Neural progenitor cell (in vitro differentiated cells): ENCODE data around the gene ADAM8. TPM values are rescaled to one million over a fixed set of nuclear protein-coding genes. Genes with fewer than 3 reads are reported as not detected.

Source experiments
- DNase-seq: peaks from one replicate; pipeline ENCODE4 v3.0.0-alpha.2; 2016; ENCODE audit warnings: low spot score
- H2AFZ ChIP-seq: fragments of 200-600 bp; sonication (generic); replicated peaks from 2 replicates; pipeline ENCODE4 v1.6.1; 2016; ENCODE audit warnings: antibody characterized with exemption
- H3F3A ChIP-seq: fragments of 200-600 bp; sonication (generic); 2 replicates; pipeline ENCODE4 v1.6.1; 2016; ENCODE audit warnings: antibody characterized with exemption, low read depth
- H3K27ac ChIP-seq: fragments of 200-600 bp; sonication (generic); 2 replicates; pipeline ENCODE4 v1.5.1; 2016; ENCODE audit warnings: mild to moderate bottlenecking
- H3K27me3 ChIP-seq: fragments of 200-600 bp; sonication (generic); 2 replicates; pipeline ENCODE4 v1.6.1; 2016; ENCODE audit warnings: mild to moderate bottlenecking, moderate library complexity
- H3K36me3 ChIP-seq: fragments of 200-600 bp; sonication (generic); 2 replicates; pipeline ENCODE4 v1.5.1; 2016
- H3K4me1 ChIP-seq: fragments of 200-600 bp; sonication (generic); 2 replicates; pipeline ENCODE4 v1.6.1; 2016; ENCODE audit warnings: mixed run types
- H3K4me2 ChIP-seq: fragments of 200-600 bp; sonication (generic); 2 replicates; pipeline ENCODE4 v1.6.1; 2016
- H3K4me3 ChIP-seq: fragments of 200-600 bp; sonication (generic); 2 replicates; pipeline ENCODE4 v1.5.1; 2016
- H3K79me2 ChIP-seq: fragments of 200-600 bp; sonication (generic); 2 replicates; pipeline ENCODE4 v1.6.1; 2016; ENCODE audit warnings: low read depth
- H3K9ac ChIP-seq: fragments of 200-600 bp; sonication (generic); 2 replicates; pipeline ENCODE4 v1.6.1; 2016
- H3K9me3 ChIP-seq: fragments of 200-600 bp; sonication (generic); 2 replicates; pipeline ENCODE4 v1.5.1; 2016; ENCODE audit warnings: low read depth
- H4K20me1 ChIP-seq: fragments of 200-600 bp; sonication (generic); 2 replicates; pipeline ENCODE4 v1.6.1; 2016; ENCODE audit warnings: low read depth
- H3K27ac Mint-ChIP-seq: 3 replicates; pipeline ENCODE4 v1.8.0; 2021; ENCODE audit warnings: mixed read lengths
- H3K27me3 Mint-ChIP-seq: 2 replicates; pipeline ENCODE4 v1.8.0; 2022; ENCODE audit warnings: low read depth, mild to moderate bottlenecking, inconsistent platforms, moderate library complexity, mixed read lengths; ENCODE audit not compliant: insufficient read depth
- H3K36me3 Mint-ChIP-seq: 3 replicates; pipeline ENCODE4 v1.8.0; 2021; ENCODE audit warnings: mixed read lengths
- H3K4me1 Mint-ChIP-seq: 3 replicates; pipeline ENCODE4 v1.8.0; 2021; ENCODE audit warnings: mixed read lengths
- H3K4me3 Mint-ChIP-seq: 3 replicates; pipeline ENCODE4 v1.8.0; 2021; ENCODE audit warnings: mild to moderate bottlenecking, moderate library complexity, mixed read lengths
- H3K9me3 Mint-ChIP-seq: 3 replicates; pipeline ENCODE4 v1.8.0; 2020; ENCODE audit warnings: mixed read lengths
- CTCF ChIP-seq: fragments of 200-600 bp; sonication (generic); IDR thresholded peaks from 2 replicates; pipeline ENCODE4 v1.5.1; 2017; ENCODE audit warnings: antibody characterized with exemption, mild to moderate bottlenecking
- EZH2 ChIP-seq: fragments of 200-600 bp; sonication (generic); IDR thresholded peaks from 2 replicates; pipeline ENCODE4 v1.6.1; 2017; ENCODE audit warnings: antibody characterized with exemption, mild to moderate bottlenecking, moderate library complexity
- EZH2phosphoT487 ChIP-seq: fragments of 200-600 bp; sonication (generic); IDR thresholded peaks from 2 replicates; pipeline ENCODE4 v1.6.1; 2017; ENCODE audit warnings: antibody characterized with exemption
- total RNA-seq: library from RNA; depleted of rRNA; stranded (reverse); fragments of >200 nt; gene quantifications from 2 replicates; pipeline ENCODE4 v1.2.3, GENCODE V29; 2015; ENCODE audit warnings: low replicate concordance

ADAM8 gene
- total RNA-seq, 1 donor from 2014 or later, result 3.3 TPM

- no peak overlapping the region for H3K27ac Mint-ChIP-seq
- H3K27me3 ChIP-seq, result no peaks in the 10 kb centered on the region
- no peaks in the 10 kb centered on the region for H3K36me3 ChIP-seq
- no peak overlapping the region for H3K27ac ChIP-seq
- H3K4me3 ChIP-seq, result no peak overlapping the region
- no peaks in the 10 kb centered on the region for H3K9me3 Mint-ChIP-seq
- H3K36me3 Mint-ChIP-seq, result peaks cover 25% of the 10 kb centered on the region
- no peaks in the 10 kb centered on the region for H3K9me3 ChIP-seq
- H3K9ac ChIP-seq, result no peak overlapping the region
- no peaks in the 10 kb centered on the region for H4K20me1 ChIP-seq
- H3K4me1 ChIP-seq, result no peaks in the 10 kb centered on the region
- no peak overlapping the region for H2AFZ ChIP-seq
- H3K4me1 Mint-ChIP-seq, result no peaks in the 10 kb centered on the region
- H3K4me2 ChIP-seq, result no peak overlapping the region
- peaks cover 3% of the 10 kb centered on the region for H3K27me3 Mint-ChIP-seq
- H3K4me3 Mint-ChIP-seq, result no peak overlapping the region
- no peaks in the 10 kb centered on the region for H3F3A ChIP-seq
- TF ChIP-seq EZH2phosphoT487 (no peak), CTCF (no peak), EZH2 (no peak)
- DNase-seq, result no peak
- H3K79me2 ChIP-seq, result no peaks in the 10 kb centered on the region
Observed at GRCh38 chr10:133285217-133285616, 8.5 kb upstream of the ADAM8 start.

- TF ChIP-seq EZH2 (no peak), CTCF (no peak), EZH2phosphoT487 (no peak)
- Histone ChIP-seq H3K79me2 (no peaks in the 10 kb centered on the region), H3K9me3 (no peaks in the 10 kb centered on the region), H4K20me1 (no peaks in the 10 kb centered on the region), H3K4me1 (no peaks in the 10 kb centered on the region), H3F3A (no peaks in the 10 kb centered on the region), H3K27ac (no peak overlapping the region), H3K27me3 (no peaks in the 10 kb centered on the region), H3K4me2 (no peak overlapping the region), H3K9ac (no peak overlapping the region), H3K36me3 (no peaks in the 10 kb centered on the region), H2AFZ (no peak overlapping the region), H3K4me3 (no peak overlapping the region)
- H3K4me3 Mint-ChIP-seq, result no peak overlapping the region
- peaks cover 23% of the 10 kb centered on the region for H3K36me3 Mint-ChIP-seq
- no peak overlapping the region for H3K27ac Mint-ChIP-seq
- H3K9me3 Mint-ChIP-seq, result no peaks in the 10 kb centered on the region
- no peak for DNase-seq
- H3K4me1 Mint-ChIP-seq, result no peaks in the 10 kb centered on the region
- peaks cover 6% of the 10 kb centered on the region for H3K27me3 Mint-ChIP-seq
Observed at GRCh38 chr10:133283931-133284330, 7.3 kb upstream of the ADAM8 start.

- Histone ChIP-seq H2AFZ (no peak overlapping the region), H3K9me3 (no peaks in the 10 kb centered on the region), H3K27ac (no peak overlapping the region), H3K79me2 (no peaks in the 10 kb centered on the region), H3K36me3 (no peaks in the 10 kb centered on the region), H3K27me3 (no peaks in the 10 kb centered on the region), H3K4me2 (no peak overlapping the region), H4K20me1 (peaks cover under 1% of the 10 kb centered on the region), H3K4me1 (no peaks in the 10 kb centered on the region), H3K4me3 (no peak overlapping the region), H3F3A (peaks cover 9% of the 10 kb centered on the region), H3K9ac (no peak overlapping the region)
- no peak for DNase-seq
- peaks cover 7% of the 10 kb centered on the region for H3K27me3 Mint-ChIP-seq
- H3K27ac Mint-ChIP-seq, result no peak overlapping the region
- H3K4me3 Mint-ChIP-seq, result no peak overlapping the region
- peaks cover 2% of the 10 kb centered on the region for H3K4me1 Mint-ChIP-seq
- H3K9me3 Mint-ChIP-seq, result no peaks in the 10 kb centered on the region
- peaks cover 20% of the 10 kb centered on the region for H3K36me3 Mint-ChIP-seq
- no peak for TF ChIP-seq EZH2phosphoT487
- TF ChIP-seq EZH2, result no peak
- TF ChIP-seq CTCF, result no peak
Observed at GRCh38 chr10:133282846-133283390, 6.2 kb upstream of the ADAM8 start.
